ENCODE measurements around the gene SPO11. TPM values are rescaled to one million over a fixed set of nuclear protein-coding genes. Genes with fewer than 3 reads are reported as not detected.
A peak's percentile ranks its signal among the peaks of the same experiment; 100 is the strongest.

SPO11 gene
- total RNA-seq, 4 donors from 2014 or later: not detected

DNA sequence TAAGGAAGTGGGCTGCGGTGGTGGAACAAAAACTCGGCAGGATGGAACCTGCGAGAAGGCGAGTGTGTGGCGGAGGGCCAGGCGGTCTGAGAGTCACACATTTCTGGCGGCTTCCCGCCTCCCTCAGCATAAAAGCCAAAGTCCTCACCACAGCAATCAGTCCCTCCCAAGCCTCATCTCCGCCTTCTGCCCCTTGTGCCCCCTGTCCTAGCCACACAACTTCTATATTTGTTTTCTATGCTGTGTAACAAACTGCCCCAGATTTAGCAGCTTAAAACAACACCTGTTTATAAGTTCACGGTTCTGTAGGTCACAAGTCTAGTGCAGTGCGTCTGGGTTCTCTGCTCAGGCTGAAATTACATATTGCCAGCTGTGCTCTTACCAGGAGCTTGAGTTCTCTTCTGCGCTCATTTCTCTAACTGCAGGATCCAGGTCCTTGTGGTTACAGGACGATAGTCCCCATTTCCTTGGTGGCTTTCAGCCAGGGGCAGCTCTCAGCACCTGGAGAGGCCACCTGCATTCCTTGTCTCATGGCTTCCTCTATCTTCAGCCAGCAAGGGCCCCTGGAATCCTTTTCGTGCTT, 11.7 kb upstream of the SPO11 start:
- DNase-seq: peak; percentile 55 to 63
- Histone ChIP-seq H3K36me3 (no peaks in the 10 kb centered on the region), H3K4me3 (replicated peaks in 1 of 3) (no peak overlapping the region), H3K27ac (peak overlapping the region; percentile 40 to 60 (median 47)), H3K4me1 (peaks cover 18 to 33% of the 10 kb centered on the region in 2 donors), H3K27me3 (no peaks in the 10 kb centered on the region), H3K9me3 (no peaks in the 10 kb centered on the region)
- no peak for TF ChIP-seq POLR2A (IDR thresholded peaks at IDR 0.05)
- TF ChIP-seq, protein P1, sequence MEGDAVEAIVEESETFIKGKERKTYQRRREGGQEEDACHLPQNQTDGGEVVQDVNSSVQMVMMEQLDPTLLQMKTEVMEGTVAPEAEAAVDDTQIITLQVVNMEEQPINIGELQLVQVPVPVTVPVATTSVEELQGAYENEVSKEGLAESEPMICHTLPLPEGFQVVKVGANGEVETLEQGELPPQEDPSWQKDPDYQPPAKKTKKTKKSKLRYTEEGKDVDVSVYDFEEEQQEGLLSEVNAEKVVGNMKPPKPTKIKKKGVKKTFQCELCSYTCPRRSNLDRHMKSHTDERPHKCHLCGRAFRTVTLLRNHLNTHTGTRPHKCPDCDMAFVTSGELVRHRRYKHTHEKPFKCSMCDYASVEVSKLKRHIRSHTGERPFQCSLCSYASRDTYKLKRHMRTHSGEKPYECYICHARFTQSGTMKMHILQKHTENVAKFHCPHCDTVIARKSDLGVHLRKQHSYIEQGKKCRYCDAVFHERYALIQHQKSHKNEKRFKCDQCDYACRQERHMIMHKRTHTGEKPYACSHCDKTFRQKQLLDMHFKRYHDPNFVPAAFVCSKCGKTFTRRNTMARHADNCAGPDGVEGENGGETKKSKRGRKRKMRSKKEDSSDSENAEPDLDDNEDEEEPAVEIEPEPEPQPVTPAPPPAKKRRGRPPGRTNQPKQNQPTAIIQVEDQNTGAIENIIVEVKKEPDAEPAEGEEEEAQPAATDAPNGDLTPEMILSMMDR (IDR thresholded peaks at IDR 0.05): no peak
- WGBS, 2 donors: 58 to 64% methylated on average over 14 of the region's 14 CpGs
- intact Hi-C loops (cut with DNase I): no loop called here

DNA sequence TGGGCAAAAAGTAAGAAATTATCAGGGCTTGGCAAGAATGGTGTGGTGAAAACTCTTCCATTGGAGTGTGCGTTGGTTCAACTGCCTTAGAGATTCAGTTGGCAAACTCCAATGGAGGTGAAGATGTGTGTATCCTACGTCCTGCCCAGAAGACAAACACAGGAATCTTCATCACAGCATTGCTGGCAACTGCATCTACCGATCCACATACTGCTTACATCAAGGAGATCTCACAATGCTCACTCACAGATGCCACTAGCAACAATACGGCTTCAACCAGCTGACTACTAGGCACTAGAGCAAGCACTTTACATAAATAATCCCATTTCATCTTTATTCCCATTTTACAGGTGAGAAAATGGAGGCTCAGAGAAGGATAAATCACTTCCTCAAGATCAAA, 10.0 kb upstream of the SPO11 start:
- peaks cover 19 to 47% of the 10 kb centered on the region in 2 donors for H3K4me1 ChIP-seq
- no peak overlapping the region for H3K4me3 ChIP-seq (replicated peaks in 1 of 3)
- TF ChIP-seq, protein P1 (IDR thresholded peaks at IDR 0.05): no peak
- TF ChIP-seq POLR2A (IDR thresholded peaks at IDR 0.05): no peak
- DNase-seq: no peak
- H3K9me3 ChIP-seq: no peaks in the 10 kb centered on the region
- H3K27ac ChIP-seq: no peak overlapping the region
- H3K36me3 ChIP-seq: no peaks in the 10 kb centered on the region
- 86 to 91% methylated on average over 4 of the region's 4 CpGs for WGBS, 2 donors
- intact Hi-C loops (cut with DNase I): no loop called here
- H3K27me3 ChIP-seq: no peaks in the 10 kb centered on the region

DNA sequence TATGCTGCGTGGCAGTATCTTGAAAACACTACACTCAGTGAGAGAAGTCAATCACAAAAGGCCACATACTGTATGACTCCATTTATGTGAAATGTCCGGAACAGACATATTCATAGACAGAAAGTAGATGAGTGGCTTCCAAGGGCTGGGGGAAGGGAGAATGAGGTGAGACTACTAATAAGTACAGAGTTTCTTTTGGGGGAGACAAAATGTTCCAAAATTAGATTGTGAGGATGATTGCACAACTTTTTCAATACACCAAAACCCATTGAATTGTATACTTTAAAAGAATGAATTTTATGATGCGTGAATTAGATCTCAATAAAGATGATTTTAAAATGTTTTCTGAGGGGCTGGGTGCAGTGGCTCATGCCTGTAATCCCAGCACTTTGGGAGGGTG, 9.2 kb upstream of the SPO11 start:
- peak overlapping the region in 1 of 3 donors; percentile 17 for H3K27ac ChIP-seq
- no peaks in the 10 kb centered on the region for H3K36me3 ChIP-seq
- peaks cover 20 to 53% of the 10 kb centered on the region in 2 donors for H3K4me1 ChIP-seq
- no peak overlapping the region for H3K4me3 ChIP-seq (replicated peaks in 1 of 3)
- WGBS, 2 donors: 90 to 94% methylated on average over 3 of the region's 3 CpGs
- DNase-seq: no peak
- H3K27me3 ChIP-seq: no peaks in the 10 kb centered on the region
- TF ChIP-seq POLR2A (IDR thresholded peaks at IDR 0.05): no peak
- TF ChIP-seq, protein P1 (IDR thresholded peaks at IDR 0.05): no peak
- intact Hi-C loops (cut with DNase I): no loop called here
- H3K9me3 ChIP-seq: no peaks in the 10 kb centered on the region

DNA sequence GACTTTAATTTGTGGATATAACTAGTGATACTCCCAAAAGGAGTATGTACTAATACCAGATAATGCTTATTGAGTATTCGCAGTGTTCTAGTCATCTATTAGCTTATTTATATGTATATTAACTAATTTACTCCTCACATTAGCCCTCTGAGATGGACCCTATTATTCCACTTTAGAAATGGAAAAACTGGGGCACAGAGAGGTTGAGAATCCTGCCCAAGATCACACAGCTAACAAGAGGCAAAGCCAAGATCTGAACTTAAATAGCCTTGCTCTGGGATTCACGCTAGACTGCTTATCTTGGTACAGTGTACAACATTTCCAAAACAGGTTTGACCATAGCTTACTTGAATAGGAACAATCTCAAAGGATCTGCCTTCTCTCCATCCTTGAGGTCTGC, 8.5 kb upstream of the SPO11 start:
- intact Hi-C loops (cut with DNase I): no loop called here
- 88 to 89% methylated on average over 2 of the region's 2 CpGs for WGBS, 2 donors
- Histone ChIP-seq H3K27me3 (no peaks in the 10 kb centered on the region), H3K27ac (peak overlapping the region in 2 of 3 donors; percentile 83 to 97), H3K9me3 (no peaks in the 10 kb centered on the region), H3K4me3 (replicated peaks in 1 of 3) (no peak overlapping the region), H3K36me3 (no peaks in the 10 kb centered on the region), H3K4me1 (peaks cover 25 to 57% of the 10 kb centered on the region in 2 donors)
- TF ChIP-seq, protein P1 (IDR thresholded peaks at IDR 0.05): no peak
- no peak for TF ChIP-seq POLR2A (IDR thresholded peaks at IDR 0.05)
- DNase-seq: no peak

DNA sequence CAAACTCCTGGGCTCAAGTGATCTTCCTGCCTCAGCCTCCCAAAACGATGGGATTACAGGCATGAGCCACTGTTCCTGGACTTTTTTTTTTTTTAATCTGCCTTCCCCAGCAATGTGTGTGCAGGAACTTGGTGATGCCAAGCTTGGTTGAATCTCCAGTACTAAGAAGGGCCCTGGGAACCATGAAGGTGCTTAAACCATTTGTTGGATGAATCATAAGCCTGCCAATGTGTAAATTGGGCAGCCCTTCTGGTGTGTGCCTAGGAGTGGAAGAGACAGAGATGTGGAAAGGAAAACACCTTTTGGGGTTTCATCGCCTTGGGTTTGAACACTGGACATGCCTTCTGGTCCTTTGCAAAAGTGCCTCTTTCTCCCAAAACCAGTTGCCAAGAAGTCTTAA, 7.1 kb upstream of the SPO11 start:
- 61 to 74% methylated on average over 2 of the region's 2 CpGs for WGBS, 2 donors
- DNase-seq: no peak
- H3K4me1 ChIP-seq: peaks cover 36 to 56% of the 10 kb centered on the region in 2 donors
- H3K27ac ChIP-seq: peak overlapping the region; percentile 46 to 97 (median 83)
- no peak for TF ChIP-seq POLR2A (IDR thresholded peaks at IDR 0.05)
- TF ChIP-seq, protein P1 (IDR thresholded peaks at IDR 0.05): no peak
- H3K27me3 ChIP-seq: no peaks in the 10 kb centered on the region
- H3K4me3 ChIP-seq (replicated peaks in 1 of 3): no peak overlapping the region
- no peaks in the 10 kb centered on the region for H3K36me3 ChIP-seq
- intact Hi-C loops (cut with DNase I): no loop called here
- H3K9me3 ChIP-seq: no peaks in the 10 kb centered on the region
